Measurements from ENCODE around the gene TAS1R1.
"Not testable (repeated sequence)": the region's sequence is repeated elsewhere in the genome, so short reads cannot be mapped to it uniquely, and the experiment has no call there.

TAS1R1 gene

DNA sequence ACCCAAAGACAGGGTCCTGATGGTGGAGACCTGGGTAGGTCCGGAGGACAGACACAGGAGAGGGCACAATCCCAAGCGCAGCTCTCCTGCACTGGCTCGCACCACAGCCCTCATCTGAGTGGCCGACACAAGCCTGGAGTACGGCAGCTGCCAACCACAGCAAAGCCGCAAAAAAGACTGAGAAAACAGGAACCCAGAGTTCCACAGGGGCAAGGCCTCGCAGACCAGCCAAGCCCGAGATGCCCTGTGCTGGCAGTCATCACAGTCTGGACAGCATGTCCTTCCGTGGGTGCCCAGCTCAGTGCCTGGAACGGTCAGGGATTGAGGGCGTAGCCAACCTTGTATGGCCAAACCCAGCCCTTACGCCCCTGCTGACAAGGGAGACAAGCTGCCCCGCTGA, 36.1 kb downstream of the TAS1R1 start:
- DNase-seq (ENCODE audit: low spot score) = no peak

DNA sequence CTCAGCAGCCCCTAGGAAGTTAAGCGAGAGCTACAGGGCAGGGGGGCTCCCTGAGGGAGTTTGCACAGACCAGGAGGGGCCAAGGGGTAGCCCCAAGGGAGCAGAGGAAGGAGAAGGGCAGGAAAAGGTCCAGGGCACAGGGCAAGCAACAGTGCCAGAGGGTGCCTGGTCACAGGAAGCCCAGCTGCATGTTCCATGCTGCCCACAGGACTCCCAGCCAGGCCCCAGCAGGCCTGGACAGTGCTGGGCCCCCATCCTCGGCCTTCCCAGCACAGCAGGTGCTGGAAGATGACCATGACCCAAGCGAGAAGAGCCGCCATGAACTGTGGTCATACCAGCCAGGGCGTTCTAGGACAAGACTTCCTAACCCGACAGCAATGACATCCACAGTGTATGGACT, 36.5 kb downstream of the TAS1R1 start:
- no peak for DNase-seq (ENCODE audit: low spot score)

DNA sequence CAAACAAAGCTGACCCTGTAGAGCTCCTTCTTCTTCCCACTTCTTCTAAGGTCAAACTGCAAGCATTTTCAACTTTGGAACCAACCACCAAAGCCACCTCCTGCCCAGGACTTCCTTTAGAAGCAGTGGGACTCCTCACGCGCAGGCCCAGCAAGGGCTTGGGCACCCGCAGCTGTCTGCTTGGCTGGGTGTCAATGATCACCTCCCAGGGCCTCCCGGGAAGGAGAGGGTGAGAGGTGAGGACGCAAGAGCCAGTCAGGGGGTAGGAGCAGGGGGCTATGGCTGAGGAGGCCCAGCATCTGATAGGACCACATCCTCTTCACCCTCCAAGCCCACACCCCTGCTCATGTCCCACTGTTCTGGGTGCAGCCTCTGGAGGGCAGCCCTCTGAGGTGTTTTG, 37.3 kb downstream of the TAS1R1 start:
- DNase-seq (ENCODE audit: low spot score) = no peak

DNA sequence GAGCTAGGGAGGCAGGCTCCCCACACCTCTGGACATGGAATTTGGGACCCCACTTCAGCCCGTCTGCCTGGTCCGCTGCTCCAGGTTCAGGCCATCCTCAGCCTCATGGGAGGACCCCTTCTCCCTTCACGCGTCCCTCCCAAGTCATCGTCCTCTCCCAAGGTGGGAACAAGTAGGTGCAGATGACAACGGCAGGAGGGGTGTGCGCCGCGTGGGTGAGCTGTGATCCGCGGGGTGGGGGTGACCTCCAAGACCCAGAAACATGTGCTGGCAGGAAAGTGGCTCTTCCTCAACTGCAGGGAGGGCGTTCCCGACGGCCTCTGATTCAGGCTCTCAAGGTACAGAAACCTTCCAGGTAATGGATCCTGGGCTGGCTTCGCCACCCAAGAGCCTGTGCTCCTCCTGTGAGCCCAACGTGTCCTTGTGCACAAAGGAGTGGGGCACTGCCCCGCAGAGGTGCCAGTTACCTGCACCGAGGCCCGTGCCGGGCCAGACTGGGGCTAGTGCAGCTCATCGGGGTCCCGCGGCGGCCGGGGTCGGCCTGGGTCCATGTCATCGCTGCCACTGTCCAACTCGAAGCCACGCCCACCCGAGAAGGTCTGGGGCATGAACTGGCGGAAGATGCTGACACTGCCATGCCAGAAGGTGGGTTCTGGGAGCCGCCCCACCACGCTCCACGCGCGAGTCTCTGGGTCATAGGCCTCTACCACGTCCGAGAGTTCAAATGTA, 37.9 kb downstream of the TAS1R1 start:
- DNase-seq (ENCODE audit: low spot score) = no peak

DNA sequence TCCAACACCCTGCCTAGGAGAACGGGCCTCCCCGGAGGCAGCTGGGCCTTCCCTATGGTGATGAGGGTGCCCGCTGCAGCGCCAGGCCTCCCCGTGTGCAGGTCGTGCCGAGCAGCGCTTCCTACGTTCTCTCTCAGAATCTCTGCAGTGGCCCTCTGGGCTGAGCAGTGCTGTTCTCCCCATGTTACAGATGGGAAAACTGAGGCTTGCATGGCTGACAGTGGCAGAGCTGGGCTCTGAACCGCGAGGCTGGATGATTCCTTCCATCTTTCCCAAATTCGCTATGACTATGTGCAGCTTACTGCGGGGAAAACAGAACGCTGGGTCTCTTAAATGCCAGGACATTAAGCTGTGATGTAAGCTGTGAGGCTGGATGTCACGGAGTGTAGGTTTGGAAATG, 38.7 kb downstream of the TAS1R1 start:
- DNase-seq (ENCODE audit: low spot score) = no peak

DNA sequence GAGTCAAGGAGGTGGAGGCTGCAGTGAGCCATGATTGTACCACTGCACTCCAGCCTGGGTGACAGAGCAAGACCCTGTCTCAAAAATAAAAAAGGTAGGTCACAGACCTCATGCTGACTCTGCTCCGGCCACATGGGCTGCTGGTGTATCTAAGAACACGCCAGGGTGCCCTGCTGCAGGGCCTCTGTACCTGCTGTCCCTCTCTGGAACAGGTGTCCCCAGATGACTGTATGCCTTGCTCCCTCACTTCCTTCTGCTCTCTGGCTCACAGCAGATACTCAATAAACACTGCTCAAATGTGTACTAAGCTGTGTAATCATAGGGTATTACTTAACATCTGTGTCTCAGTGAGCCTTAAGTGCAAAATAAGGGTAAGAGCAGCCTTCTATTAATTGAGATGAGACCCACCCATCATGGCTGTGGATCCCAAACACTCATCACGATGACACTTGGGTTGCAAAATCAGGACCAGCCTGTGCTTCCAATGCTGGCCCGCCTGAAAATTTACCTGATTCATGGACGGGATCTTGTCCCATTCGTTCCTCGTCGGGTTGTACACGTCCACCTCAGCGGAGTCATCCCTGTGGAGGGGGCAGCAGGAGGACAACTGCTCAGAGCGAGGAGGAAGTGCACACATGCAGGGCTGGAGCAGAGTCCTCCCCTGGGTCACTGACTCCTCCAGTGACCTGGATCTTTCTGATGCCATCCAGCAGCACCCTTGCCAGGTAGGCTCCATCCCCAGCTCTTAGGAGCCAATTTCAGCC, 40.1 kb downstream of the TAS1R1 start:
- DNase-seq (ENCODE audit: low spot score) = no peak

DNA sequence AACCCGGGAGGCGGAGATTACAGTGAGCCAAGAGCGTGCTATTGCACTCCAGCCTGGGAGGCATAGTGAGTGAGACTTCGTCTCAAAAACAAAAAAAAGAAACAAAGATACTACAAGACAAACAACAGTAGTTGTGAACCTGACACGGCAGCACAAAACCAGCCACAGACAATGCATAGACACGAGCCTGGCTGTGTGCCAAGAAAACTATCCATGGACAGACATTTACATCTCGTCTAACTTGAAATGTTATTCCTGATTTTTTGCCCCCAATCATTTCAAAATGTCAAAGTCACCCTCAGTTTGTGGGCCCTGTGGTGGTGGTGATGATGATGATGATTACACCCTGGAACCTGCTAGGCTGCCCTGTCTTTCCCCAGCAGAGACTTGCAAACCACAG, 41.2 kb downstream of the TAS1R1 start:
- DNase-seq (ENCODE audit: low spot score) = no peak

DNA sequence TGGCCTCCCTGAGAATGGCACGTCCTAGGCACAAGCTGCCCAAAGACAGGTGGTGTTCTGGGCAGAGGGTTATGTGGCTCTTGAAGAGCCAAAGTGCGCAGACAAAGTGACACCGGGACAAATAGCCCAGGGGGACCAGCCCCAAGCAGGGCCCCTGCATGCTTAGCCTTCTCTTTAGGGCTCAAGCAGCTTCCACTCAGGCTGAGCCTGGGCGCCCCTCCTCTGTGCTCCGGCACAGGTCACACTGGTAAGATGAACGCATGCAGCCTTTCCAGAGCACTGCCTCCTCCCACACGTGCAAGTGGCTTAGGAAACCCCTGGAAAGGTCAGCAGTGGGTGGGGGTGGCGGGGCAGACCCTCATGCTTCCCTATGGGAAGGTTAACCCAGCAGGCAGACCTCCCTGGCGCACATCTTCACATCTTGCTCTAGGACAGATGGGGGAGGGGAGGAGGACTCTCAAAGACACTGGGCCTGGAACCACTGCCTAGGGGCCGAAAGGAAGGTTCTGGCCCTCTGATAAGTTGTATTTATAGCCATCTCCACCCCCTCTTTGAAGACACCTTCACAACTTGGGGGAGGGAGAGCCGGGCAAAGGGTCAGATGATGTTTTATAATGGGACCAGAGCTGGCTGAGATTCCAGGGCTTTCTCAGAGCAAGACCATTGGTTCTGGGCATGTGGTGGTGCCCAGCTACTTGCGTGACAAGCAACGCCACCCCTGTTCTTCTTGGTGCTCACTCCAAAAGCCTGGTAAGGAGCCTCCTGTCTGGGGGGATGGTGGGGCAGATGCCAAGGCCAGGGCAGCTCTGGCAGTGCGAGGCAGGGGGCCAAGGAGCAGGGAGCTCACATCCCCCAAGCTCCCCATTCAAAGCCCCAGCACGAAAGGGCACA, 42.0 kb downstream of the TAS1R1 start:
- DNase-seq (ENCODE audit: low spot score) = no peak

DNA sequence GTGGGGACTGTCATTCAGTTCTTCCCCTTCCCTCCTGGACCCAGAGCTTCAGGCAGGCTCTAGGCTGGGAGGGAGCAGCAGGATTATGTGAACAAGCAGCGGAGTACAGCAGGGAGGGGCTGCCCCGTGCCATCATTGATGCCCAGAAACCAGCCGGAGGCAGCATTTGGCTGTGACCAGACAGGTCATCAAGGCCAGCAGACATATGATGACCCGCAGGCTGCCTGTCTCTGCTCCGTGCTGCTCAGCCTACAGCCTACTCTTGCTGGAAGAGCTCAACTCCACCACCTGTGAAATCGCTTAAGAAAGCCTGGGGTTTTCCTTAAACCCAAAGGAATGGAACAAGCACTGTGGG, 42.6 kb downstream of the TAS1R1 start:
- DNase-seq (ENCODE audit: low spot score) = no peak

DNA sequence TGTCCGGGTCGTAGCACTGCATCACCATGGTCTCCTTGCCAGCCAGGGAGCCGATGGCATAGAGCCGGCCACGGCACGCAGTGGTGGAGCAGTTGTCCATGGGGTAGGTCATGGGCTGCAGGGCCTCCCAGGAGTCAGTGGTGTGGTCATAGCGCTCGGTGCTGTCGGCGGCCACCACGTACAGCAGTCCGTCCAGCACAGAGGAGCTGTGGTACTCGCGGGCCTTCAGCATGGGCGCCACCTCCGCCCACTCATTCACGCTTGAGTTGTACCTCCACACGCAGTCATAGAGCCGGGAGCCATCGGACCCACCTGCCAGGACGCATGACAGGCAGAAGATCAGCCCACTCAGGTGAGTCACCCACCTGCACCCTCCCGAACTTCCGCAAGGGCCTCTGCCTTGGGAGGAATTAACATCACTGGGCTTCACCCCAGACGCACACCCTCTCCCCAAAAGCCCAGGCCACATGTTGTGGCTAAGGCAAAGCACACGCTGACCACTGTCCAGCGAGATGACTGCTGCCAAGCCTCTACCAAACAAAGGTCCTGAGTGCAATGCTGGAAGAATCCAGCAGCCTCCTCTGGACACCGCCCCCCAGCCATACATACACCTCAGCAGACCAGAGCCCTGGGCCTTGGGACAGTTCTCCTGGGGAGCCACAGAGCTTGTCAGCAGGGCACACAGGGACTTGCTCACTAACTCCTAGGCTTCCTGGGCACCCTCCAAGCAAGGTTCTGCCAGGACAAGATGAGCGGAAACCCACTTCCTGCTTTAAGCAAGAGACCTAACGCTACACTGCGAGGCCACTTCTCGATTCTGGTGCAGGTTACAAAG, 44.3 kb downstream of the TAS1R1 start:
- DNase-seq (ENCODE audit: low spot score) = no peak

DNA sequence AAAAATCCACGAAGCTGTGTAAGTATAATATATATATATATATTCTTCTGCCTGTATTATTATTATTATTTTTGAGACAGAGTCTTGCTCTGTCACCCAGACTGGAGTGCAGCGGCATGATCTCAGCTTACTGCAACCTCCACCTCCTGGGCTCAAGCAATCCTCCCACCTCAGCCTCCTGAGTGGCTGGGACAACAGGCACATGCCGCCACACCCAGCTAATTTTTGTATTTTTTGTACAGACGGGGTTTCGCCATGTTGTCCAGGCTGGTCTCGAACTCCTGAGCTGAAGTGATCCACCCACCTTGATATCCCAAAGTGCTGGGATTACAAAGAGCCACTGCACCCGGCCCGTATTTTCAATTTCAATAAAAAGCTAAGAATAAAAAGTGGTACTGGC, 44.9 kb downstream of the TAS1R1 start:
- DNase-seq (ENCODE audit: low spot score) = not testable (repeated sequence)

DNA sequence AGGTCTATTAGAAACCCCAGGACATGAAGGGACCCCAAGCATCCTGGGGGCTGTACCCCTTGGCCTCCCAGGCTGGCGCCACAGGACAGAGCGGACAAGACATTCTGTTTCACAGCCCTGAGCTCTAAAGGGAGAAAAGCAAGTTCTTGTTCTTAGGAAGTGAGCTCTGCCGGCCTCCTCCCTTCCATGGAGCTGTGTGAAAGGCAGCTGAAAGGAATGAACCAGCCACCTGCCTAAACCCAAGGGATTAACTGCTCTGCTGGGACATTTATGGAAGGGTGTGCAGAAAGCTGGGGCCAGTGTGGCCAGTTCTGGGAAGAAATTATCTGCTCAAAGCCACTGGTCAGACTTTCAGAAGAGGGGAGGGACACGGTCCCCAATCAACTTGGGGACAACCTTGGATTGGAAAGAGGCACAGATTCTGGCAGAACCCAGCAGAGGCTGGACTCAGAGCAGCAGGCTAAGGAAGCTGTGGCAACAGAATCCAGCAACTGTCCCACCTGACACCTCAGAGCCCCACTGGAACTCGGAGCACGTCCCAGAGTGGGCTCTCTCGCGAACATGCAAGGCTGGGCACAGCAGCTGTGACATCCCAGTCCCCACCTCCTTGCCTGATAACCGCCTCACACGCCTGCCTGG, 45.4 kb downstream of the TAS1R1 start:
- no peak for DNase-seq (ENCODE audit: low spot score)

DNA sequence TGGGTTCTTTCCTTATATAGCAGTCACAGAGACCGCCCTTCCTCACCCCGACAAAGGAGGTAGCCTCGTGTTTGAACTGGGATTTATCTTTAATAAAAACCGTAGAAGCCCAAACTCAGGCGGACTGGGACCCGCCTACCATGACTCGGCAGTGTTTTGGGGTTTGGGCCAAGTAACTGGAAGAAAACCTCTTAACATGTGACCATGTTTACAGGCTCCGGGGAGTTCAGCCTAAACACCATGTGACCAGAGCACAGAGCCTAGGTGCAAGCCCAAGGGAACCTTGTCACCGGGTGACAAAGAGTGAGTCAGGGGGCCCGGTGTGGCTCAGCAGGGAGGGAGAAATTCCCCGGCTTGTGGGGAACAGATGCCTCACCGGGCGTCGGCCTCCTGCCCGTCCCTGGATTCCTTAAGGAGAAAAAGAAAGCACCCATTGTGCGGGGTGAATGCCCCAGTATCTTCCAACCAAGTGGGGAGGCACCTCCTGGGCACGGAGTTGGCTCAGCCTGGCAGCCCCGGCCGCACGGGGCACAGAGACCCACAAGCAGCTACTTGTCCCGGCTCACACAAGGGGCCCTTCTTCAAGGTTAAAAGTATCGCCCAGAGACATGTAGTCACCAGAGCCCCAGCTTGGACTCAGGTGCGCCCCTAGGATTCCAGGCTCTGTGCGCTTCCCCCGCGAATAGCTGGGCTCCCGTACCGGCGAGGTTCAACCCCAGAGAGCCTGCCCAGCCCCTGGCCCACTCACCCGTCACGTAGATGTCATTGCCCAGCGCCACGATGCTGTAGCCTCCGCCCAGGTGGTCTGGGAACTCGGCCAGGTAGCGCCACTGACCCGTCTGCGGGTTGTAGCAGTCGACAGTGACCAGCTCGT, 46.2 kb downstream of the TAS1R1 start:
- DNase-seq (ENCODE audit: low spot score) = peak; percentile 50

DNA sequence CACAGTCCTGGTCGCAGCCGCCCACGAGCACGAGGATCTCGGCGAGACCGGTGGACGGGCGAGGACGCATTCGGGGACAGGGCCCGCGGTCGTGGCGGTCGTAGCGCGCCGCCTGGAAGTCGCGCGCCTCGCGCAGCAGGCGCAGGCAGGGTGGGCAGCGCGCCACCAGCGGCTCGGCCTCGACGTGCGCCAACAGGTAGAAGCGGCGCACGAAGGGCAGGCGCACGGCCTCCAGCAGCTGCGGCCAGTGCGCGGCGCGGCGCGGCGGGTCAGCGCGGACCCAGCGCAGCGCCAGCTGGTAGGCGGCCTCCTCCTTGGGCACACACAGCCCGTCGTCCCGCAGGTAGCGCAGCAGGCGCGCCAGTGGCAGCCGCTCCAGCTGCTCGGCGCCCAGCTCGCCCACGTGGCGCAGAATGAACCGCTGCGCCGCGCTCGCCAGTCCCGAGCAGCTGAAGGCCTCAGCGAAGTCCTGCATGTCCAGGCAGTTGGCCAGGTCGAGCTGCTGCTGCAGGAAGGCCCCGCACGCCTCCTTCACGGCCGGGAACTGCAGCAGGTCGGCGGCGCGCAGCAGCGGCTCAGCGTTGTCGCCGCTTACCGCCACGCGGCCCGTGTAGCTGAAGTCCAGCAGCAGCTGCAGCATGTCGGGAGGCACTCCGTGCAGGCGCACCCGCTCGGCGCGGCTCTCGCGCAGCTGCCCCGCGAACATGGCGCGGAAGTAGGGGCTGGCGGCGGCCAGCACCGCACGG, 47.0 kb downstream of the TAS1R1 start:
- DNase-seq (ENCODE audit: low spot score) = peak; percentile 66

DNA sequence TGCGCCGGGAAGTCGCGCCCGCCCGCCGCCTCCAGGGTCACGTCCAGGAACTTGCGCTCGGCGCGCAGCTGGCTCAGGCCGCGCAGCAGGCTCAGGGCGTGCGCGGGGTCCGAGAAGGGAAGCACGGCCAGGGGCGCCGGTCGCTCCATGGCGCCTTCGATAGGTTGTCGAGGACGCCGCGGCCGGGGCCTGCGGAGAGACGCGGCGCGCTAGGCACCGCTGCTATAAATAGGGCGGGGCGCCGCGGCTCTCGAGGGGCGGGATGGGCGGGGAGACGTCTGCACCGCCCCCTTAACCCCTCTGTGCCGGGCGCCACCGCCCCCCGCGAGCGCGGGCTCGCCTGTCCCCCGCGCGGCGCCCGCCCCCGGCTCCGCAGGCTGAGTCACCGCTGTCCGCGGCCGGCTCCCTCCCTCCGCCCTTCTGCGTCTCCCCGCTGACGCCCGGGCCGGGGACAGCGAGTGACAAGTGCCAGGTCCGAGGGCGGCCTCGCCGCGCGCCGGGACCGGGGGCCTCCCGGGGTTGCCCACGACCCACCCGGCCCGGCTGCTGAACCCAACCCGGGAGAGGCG, 47.6 kb downstream of the TAS1R1 start, which contains the start of gene KLHL21:
TSS of gene KLHL21 (minus strand) at position 201 of the 569 bp plus-strand sequence. CDS start at position 149, 52 bp downstream.
- peak; percentile 90 for DNase-seq (ENCODE audit: low spot score)

DNA sequence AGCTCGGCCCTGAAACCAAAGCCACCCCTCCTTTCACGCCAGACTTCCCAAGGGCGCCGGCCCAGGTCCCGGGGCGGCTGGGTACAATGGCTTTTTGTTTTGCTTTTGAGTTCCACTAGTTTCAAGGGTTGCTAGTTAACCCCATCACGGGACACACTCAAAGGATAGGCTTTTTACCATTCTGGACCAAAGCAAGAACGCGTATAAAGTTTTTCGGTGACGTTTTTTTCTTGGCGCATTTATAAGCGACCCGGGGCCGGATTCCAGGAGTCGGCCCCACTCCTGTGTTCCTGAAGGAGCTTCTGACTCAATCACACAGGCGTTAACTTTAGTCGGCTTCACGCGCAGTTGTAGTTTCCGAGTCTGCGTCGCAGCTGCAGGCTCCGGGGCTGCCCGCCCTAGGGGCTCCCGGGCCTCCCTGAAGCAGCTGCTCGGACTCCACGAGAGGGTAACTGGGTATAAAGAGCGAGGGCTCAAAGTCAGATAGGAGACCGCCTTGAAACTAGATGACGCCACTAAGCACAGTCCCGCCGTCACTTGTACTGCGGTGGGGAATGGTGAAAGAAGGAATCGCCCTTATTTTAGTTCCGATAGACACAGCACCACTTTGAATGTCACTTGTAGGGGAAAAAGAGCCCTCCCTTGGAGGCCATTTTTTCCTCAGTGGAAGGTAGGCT, 48.3 kb downstream of the TAS1R1 start:
- DNase-seq (ENCODE audit: low spot score) = no peak

DNA sequence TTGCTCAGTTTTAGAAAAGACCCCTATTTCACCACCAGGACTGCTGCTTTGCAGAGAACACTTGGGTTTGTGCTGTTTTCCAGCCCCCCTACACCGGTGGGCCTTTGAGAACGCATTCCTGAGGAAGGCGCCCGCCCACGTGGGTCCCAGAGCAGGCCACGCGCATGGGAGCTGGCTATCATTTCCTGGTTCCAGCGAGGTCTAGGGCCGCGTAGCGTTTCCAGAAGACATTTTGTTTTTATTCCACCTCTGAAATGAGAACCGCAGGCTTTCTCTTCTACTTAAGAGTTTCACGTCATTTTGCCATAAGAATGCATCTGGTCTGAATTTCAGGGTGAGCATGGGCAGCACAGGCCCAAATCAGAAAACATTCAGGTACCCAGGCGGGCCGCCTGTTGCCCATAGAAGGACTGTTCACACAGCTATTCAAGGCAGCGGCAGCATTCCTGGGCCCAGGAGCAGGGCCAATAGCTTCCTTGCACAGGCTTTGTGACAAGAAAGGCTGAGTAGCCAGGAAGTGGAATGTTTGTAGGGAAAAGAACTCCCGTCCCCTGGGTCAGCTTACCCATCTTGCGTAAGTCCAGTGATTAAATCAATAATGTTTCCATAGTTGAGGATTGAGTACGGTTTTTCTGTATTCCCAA, 48.9 kb downstream of the TAS1R1 start:
- no peak for DNase-seq (ENCODE audit: low spot score)

Measured in iPS-NIHi11 (cell line).